ENCODE results near the gene ZBTB17. TPM values are rescaled to one million over a fixed set of nuclear protein-coding genes. Genes with fewer than 3 reads are reported as not detected.

The ZBTB17 gene
- total and polyA plus RNA-seq, 8 donors, result 16.2 to 106 (median 18.0) TPM

DNA sequence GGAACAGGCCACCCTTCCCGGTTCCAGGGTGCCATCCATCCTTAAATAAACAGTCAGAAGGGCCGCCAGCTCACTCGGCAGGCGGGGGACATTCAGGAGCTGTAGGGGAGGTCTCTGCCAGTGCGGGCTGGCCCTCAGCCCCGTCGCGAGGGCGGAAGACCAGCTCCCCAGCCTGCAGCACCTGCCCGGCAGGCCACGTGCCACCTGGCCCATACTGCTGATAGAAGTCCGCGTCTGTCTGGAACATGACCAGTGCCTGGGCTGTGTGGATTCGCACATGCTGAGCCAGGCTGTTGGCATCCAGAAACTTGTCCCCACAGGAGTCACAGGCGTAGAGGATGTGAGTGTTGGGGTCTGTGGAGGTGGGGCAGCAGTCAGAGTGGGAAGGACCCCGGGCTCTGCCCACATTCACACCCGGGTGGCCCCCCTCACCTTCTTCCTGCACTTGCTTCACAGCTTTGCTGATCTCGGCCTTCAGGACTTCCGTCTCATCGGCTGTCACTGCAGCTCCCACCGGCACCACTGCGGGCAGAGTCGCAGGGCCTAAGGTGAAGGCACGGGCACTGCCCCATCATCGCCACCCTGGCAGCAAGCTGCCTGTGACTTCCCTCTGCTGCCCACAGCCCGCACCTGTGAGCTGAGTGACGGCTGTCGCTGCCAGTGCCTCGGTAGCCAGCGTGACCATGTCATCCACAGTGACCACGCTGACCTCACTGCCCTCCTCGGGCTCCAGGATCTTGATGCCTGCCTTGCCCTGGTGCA is 33.8 kb downstream of the ZBTB17 start:
- Histone ChIP-seq H3K4me3 (no peak overlapping the region), H3K9me3 (no peaks in the 10 kb centered on the region), H3K36me3 (peaks cover 0 to 76% (median 39%) of the 10 kb centered on the region in 3 donors), H3K27me3 (no peaks in the 10 kb centered on the region), H3K27ac (no peak overlapping the region), H3K4me1 (peaks cover 7 to 14% (median 13%) of the 10 kb centered on the region in 3 donors)
- 63 to 65% methylated on average over 32 of the region's 32 CpGs for WGBS, 2 donors
- peak; percentile 73 to 92 (median 80) for DNase-seq
- no peak for FAIRE-seq
- peak; percentile 69 to 80 (median 76) for ATAC-seq
- intact Hi-C loops (cut with DNase I), result no loop called here
- TF ChIP-seq, protein P1, sequence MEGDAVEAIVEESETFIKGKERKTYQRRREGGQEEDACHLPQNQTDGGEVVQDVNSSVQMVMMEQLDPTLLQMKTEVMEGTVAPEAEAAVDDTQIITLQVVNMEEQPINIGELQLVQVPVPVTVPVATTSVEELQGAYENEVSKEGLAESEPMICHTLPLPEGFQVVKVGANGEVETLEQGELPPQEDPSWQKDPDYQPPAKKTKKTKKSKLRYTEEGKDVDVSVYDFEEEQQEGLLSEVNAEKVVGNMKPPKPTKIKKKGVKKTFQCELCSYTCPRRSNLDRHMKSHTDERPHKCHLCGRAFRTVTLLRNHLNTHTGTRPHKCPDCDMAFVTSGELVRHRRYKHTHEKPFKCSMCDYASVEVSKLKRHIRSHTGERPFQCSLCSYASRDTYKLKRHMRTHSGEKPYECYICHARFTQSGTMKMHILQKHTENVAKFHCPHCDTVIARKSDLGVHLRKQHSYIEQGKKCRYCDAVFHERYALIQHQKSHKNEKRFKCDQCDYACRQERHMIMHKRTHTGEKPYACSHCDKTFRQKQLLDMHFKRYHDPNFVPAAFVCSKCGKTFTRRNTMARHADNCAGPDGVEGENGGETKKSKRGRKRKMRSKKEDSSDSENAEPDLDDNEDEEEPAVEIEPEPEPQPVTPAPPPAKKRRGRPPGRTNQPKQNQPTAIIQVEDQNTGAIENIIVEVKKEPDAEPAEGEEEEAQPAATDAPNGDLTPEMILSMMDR (IDR thresholded peaks at IDR 0.05), result no peak

- FAIRE-seq, result no peak
These were observed 34.7 kb downstream of the ZBTB17 start for GRCh38 chr1:15941044-15941840.

DNA sequence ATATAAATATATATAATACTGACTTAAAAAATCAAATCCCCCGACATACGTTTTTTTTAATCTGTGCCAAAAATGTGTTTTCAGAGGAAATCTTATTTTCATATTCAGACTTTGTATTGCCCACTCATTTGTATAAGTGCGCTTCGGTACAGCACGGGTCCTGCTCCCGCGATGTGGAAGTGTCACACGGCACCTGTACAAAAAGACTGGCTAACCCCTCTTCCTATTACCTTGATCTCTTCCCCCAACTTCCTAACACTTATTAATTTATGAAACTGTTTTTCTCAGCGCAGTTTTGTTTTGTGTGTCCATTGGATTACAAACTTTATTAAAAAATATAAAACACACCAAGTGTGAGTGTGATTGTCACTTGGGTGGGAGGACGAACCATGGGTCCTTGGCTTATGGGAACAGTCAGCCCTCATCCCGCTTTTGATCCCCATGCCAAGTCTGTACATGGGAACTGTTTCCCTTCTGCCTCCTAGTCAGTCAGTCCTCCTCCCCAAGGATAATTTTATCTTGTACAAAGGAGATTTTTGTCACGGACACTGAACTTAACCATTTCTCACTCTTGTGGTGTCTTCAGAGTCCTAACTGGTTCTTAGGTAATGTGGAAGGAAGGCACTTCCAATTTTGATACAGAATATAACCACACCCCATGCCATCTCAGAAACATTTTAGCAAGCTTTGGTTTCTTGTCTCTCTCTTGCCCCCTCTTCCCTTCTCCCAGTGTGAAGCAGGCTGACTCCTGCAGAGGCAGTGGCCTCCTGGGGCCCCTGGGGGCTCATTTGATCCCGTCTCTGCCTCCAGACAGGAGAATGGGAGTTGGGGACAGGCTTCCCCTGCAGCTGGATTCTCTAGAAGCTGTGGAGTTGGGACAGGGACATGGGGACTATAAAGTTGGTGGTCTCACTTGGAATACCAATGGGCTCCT is 35.5 kb downstream of the ZBTB17 start:
- intact Hi-C loops (cut with DNase I), result no loop called here
- H3K27me3 ChIP-seq, result no peaks in the 10 kb centered on the region
- DNase-seq (no peak), ATAC-seq (no peak), FAIRE-seq (no peak)
- H3K4me3 ChIP-seq, result no peak overlapping the region
- TF ChIP-seq, protein P1 (IDR thresholded peaks at IDR 0.05), result no peak
- no peak overlapping the region for H3K27ac ChIP-seq
- peaks cover 0 to 77% (median 38%) of the 10 kb centered on the region in 3 donors for H3K36me3 ChIP-seq
- H3K9me3 ChIP-seq, result no peaks in the 10 kb centered on the region
- peaks cover 7 to 14% (median 13%) of the 10 kb centered on the region in 3 donors for H3K4me1 ChIP-seq
- 91 to 92% methylated on average over 13 of the region's 13 CpGs for WGBS, 2 donors

More at GRCh38 chr1:15941044-15941840, 34.7 kb downstream of the ZBTB17 start:
- H3K36me3 ChIP-seq, result peaks cover 0 to 77% (median 34%) of the 10 kb centered on the region in 3 donors
- DNase-seq (peak in 1 of 6 donors; percentile 69), ATAC-seq (no peak)
- TF ChIP-seq, protein P1 (IDR thresholded peaks at IDR 0.05), result no peak
- H3K27me3 ChIP-seq, result no peaks in the 10 kb centered on the region
- H3K27ac ChIP-seq, result no peak overlapping the region
- intact Hi-C loops (cut with DNase I), result no loop called here
- H3K4me3 ChIP-seq, result no peak overlapping the region
- H3K9me3 ChIP-seq, result no peaks in the 10 kb centered on the region
- WGBS, 2 donors, result 93% methylated on average over 13 of the region's 13 CpGs
- peaks cover 7 to 14% (median 13%) of the 10 kb centered on the region in 3 donors for H3K4me1 ChIP-seq

DNA sequence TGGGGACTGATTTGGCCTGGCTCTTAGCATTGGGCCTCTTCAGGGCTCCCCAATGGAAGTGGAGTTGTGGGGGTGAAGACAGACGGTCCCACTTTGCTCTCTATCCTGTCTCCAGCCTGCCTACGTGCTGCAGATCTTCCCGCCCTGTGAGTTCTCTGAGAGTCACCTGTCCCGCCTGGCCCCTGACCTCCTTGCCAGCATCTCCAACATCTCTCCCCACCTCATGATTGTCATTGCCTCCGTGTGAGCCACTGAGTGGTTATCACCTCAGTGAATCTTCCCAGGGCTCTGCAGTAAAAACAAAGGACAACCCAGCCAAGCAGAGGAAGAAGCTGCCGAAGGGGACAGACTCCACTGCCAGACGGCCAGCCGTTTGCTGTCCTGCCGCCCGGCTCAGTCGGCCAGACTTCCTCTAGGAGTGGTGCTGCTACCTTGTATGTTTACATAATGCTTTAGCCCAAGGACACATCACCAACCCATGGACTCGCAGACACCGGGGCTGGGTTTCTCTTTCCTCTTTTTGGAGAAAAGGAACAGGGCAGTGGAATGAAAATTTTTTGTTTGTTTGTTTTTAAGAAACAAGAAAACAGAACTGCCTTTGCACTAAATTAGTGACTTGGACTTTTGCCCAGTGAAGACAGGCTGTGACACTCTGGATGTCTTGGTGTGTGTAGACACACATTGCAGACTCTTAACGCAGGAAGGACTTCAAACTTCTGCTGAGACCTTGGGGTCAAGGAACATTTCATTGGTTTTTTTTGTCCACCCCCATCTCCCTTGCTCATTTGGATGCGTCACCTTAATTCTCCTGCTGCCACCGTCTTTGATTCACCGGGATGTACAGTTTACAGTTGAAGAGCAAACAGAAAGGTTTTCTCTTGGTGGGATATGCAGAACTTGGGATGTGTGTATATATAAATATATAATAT is 36.5 kb downstream of the ZBTB17 start:
- no peak for FAIRE-seq
- peak; percentile 60 to 87 (median 71) for DNase-seq
- peaks cover 0 to 77% (median 42%) of the 10 kb centered on the region in 3 donors for H3K36me3 ChIP-seq

More for the DNA sequence above, 36.5 kb downstream of the ZBTB17 start:
- peak; percentile 73 to 88 (median 85) for ATAC-seq
- Histone ChIP-seq H3K4me1 (peaks cover 7 to 14% (median 13%) of the 10 kb centered on the region in 3 donors), H3K27ac (peak overlapping the region in 3 of 4 donors; percentile 43 to 73 (median 45)), H3K27me3 (no peaks in the 10 kb centered on the region), H3K9me3 (no peaks in the 10 kb centered on the region), H3K4me3 (no peak overlapping the region)
- TF ChIP-seq, protein P1 (IDR thresholded peaks at IDR 0.05), result no peak
- 35 to 37% methylated on average over 17 of the region's 17 CpGs for WGBS, 2 donors
- intact Hi-C loops (cut with DNase I), result no loop called here

Measured in pancreas (tissue), 10 donors.